Left lung (tissue), 10 donors: ENCODE measurements around the gene ADNP2. TPM values are rescaled to one million over a fixed set of nuclear protein-coding genes. Genes with fewer than 3 reads are reported as not detected.
A peak's percentile ranks its signal among the peaks of the same experiment; 100 is the strongest.

ENCODE experiments used
- ATAC-seq: fragments of 200-7000 bp; cut with Tn5 transposase; one replicate; pipeline ENCODE4 v1.9.1; 2020; ENCODE audit warnings: moderate library complexity
- DNase-seq, 4 donors: peaks; one replicate each; pipeline ENCODE4 v3.0.0-alpha.2; 2013 to 2020
- H3K27ac ChIP-seq, 2 donors: fragments of 200-600 bp; sonication (generic) in 1 of 2; one replicate each; pipeline versions ENCODE4 v1.5.0 to v1.8.0; 2020 to 2021
- H3K27me3 ChIP-seq, 2 donors: fragments of 200-600 bp; sonication (generic) in 1 of 2; one replicate each; pipeline versions ENCODE4 v1.5.0 to v1.8.0; 2020 to 2021
- H3K36me3 ChIP-seq, 2 donors: fragments of 200-600 bp; sonication (generic) in 1 of 2; one replicate each; pipeline versions ENCODE4 v1.5.0 to v1.8.0; 2020 to 2021
- H3K4me1 ChIP-seq, 2 donors: fragments of 200-600 bp; one replicate each; pipeline ENCODE4 v1.8.0; 2021
- H3K4me3 ChIP-seq, 2 donors: fragments of 200-600 bp; sonication (generic) in 1 of 2; one replicate each; pipeline versions ENCODE4 v1.5.0 to v1.8.0; 2020 to 2021; ENCODE audit warnings: mild to moderate bottlenecking in 1 of 2
- H3K9me3 ChIP-seq, 2 donors: fragments of 200-600 bp; sonication (generic) in 1 of 2; one replicate each; pipeline versions ENCODE4 v1.5.0 to v1.8.0; 2020 to 2021
- CTCF ChIP-seq, 2 donors: fragments of 200-600 bp; sonication (generic) in 1 of 2; IDR thresholded peaks; one replicate each; pipeline versions ENCODE4 v1.5.0 to v1.8.0; 2021; ENCODE audit warnings: antibody characterized with exemption in 2 of 2
- intact Hi-C, 2 donors: fragments of 100-400 bp; cut with DNase I; formaldehyde crosslinking; loops; one replicate each; pipeline versions ENCODE4 v1.11.2 to v1.14.2; 2022
- polyA plus RNA-seq, 6 donors: library from polyadenylated mRNA; unstranded; fragments of 120-200 nt; gene quantifications; one replicate each; pipeline ENCODE4 v1.2.1, GENCODE V29; 2013; ENCODE audit not compliant: insufficient read length in 6 of 6
- total RNA-seq, 2 donors: library from RNA; stranded (reverse); fragmentation: NEBNext Ultra II Directional; extraction: Animal tissue kit (Norgen Biotek cat#: 25700); gene quantifications; one replicate each; pipeline ENCODE4 v1.2.1, GENCODE V29; 2021
- donor health status: DM: no; HTN: yes; CAD: no.
- donor health status: DM: no; HTN: no; CAD: no.

ADNP2 gene
- total and polyA plus RNA-seq, 8 donors: 13.5 to 22.6 (median 19.6) TPM

DNA sequence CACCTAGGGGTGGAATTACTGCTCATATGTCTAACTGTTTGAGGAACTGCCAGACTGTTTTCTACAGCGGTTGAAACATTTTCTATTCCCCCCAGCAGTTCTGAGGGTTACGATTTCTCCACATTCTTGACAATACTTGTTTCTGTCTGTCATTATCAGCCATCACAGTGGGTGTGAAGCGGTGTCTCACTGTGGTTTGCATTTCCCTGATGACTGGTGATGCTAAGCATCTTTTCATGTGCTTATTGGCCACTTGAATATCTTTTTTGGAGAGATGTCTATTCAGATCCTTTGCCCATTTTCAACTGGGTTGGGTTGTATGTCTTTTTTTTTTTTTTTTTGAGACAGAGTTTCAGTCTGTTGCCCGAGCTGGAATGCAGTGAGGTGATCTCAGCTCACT, 63.0 kb downstream of the ADNP2 start:
- no peaks in the 10 kb centered on the region for H3K4me1 ChIP-seq
- intact Hi-C loops: no loop called here
- no peaks in the 10 kb centered on the region for H3K36me3 ChIP-seq
- TF ChIP-seq CTCF (IDR thresholded peaks at IDR 0.05): no peak
- H3K27me3 ChIP-seq: peaks cover 0 to 22% of the 10 kb centered on the region in 2 donors
- H3K27ac ChIP-seq: no peak overlapping the region
- H3K4me3 ChIP-seq: no peak overlapping the region
- ATAC-seq: no peak
- DNase-seq: no peak
- H3K9me3 ChIP-seq: no peaks in the 10 kb centered on the region

GRCh38 chr18:80173060-80173459, 64.0 kb downstream of the ADNP2 start:
- Histone ChIP-seq H3K4me1 (no peaks in the 10 kb centered on the region), H3K27me3 (peaks cover 0 to 19% of the 10 kb centered on the region in 2 donors), H3K9me3 (no peaks in the 10 kb centered on the region), H3K36me3 (no peaks in the 10 kb centered on the region), H3K27ac (no peak overlapping the region), H3K4me3 (no peak overlapping the region)
- no peak for DNase-seq
- no peak for ATAC-seq
- no peak for TF ChIP-seq CTCF (IDR thresholded peaks at IDR 0.05)
- intact Hi-C loops: no loop called here

GRCh38 chr18:80175451-80176204, 66.6 kb downstream of the ADNP2 start:
- no peak for TF ChIP-seq CTCF (IDR thresholded peaks at IDR 0.05)
- intact Hi-C loops: no loop called here
- no peaks in the 10 kb centered on the region for H3K9me3 ChIP-seq
- H3K27me3 ChIP-seq: peaks cover 0 to 16% of the 10 kb centered on the region in 2 donors
- ATAC-seq: no peak
- no peak for DNase-seq
- no peaks in the 10 kb centered on the region for H3K36me3 ChIP-seq
- no peaks in the 10 kb centered on the region for H3K4me1 ChIP-seq
- H3K4me3 ChIP-seq: no peak overlapping the region
- no peak overlapping the region for H3K27ac ChIP-seq

DNA sequence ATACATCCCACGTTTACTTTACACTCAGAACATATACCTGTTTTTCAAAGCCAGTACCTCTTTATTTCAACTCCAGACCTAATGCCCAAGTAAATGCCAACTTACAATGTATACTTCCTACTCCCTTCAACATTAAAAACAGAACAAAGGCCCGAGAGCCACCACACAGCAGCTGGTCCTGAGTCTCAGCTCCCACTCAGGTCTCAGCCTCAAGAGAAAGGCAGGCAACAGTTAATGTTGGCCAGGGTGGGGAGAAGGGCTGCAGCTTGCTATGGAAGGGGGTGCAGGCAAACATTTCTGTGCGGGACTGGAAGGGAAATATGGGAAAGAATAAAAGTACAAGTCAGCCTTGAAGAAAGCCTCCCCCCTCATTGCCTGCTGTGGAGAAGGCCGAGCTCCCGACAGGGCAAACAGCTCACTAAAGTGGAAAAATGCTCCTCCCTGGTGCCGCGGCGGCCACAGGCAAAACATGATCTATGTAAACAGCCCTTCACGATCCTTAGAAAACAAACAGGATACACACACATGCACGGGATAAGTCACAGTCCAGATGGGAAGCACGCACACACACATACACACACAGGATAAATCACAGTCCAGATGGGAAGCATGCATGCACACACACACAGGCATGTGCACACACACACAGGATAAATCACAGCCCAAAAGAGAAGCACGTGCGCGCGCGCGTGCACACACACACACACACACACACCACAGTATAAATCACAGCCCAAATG, 67.4 kb downstream of the ADNP2 start:
- no peak overlapping the region for H3K4me3 ChIP-seq
- TF ChIP-seq CTCF (IDR thresholded peaks at IDR 0.05): no peak
- peak; percentile 22 for ATAC-seq
- intact Hi-C loops: no loop called here
- peak in 1 of 4 donors; percentile 41 for DNase-seq
- H3K27ac ChIP-seq: no peak overlapping the region
- no peaks in the 10 kb centered on the region for H3K36me3 ChIP-seq
- H3K27me3 ChIP-seq: peaks cover 0 to 10% of the 10 kb centered on the region in 2 donors
- no peaks in the 10 kb centered on the region for H3K4me1 ChIP-seq
- no peaks in the 10 kb centered on the region for H3K9me3 ChIP-seq

GRCh38 chr18:80177128-80177527, 68.1 kb downstream of the ADNP2 start:
- Histone ChIP-seq H3K4me1 (no peaks in the 10 kb centered on the region), H3K9me3 (no peaks in the 10 kb centered on the region), H3K27me3 (peaks cover 0 to 4% of the 10 kb centered on the region in 2 donors), H3K4me3 (no peak overlapping the region), H3K27ac (no peak overlapping the region), H3K36me3 (no peaks in the 10 kb centered on the region)
- DNase-seq: no peak
- intact Hi-C loops: no loop called here
- no peak for TF ChIP-seq CTCF (IDR thresholded peaks at IDR 0.05)
- ATAC-seq: no peak
